Measurements from ENCODE around the gene UROD.
"Not testable (repeated sequence)": the region's sequence is repeated elsewhere in the genome, so short reads cannot be mapped to it uniquely, and the experiment has no call there.

Gene UROD

GRCh38 chr1:45035631-45036301, 23.7 kb downstream of the UROD start:
- in situ Hi-C loops (cut with HindIII; ENCODE audit: low sequenced_read_pairs), result no loop called here

- in situ Hi-C loops (cut with HindIII; ENCODE audit: low sequenced_read_pairs), result no loop called here
Measured at GRCh38 chr1:45037456-45037855, 25.4 kb downstream of the UROD start.

GRCh38 chr1:45038240-45038639, 26.2 kb downstream of the UROD start:
- in situ Hi-C loops (cut with HindIII; ENCODE audit: low sequenced_read_pairs), result no loop called here

- in situ Hi-C loops (cut with HindIII; ENCODE audit: low sequenced_read_pairs), result no loop called here
Measured at GRCh38 chr1:45038661-45039364, 26.8 kb downstream of the UROD start.

GRCh38 chr1:45040297-45040696, 28.2 kb downstream of the UROD start:
- in situ Hi-C loops (cut with HindIII; ENCODE audit: low sequenced_read_pairs), result no loop called here

- in situ Hi-C loops (cut with HindIII; ENCODE audit: low sequenced_read_pairs), result no loop called here
Measured at GRCh38 chr1:45043094-45043493, 31.0 kb downstream of the UROD start.

- in situ Hi-C loops (cut with HindIII; ENCODE audit: low sequenced_read_pairs), result no loop called here
Measured at GRCh38 chr1:45044916-45045315, 32.9 kb downstream of the UROD start.

GRCh38 chr1:45047032-45047431, 35.0 kb downstream of the UROD start:
- in situ Hi-C loops (cut with HindIII; ENCODE audit: low sequenced_read_pairs), result no loop called here

- in situ Hi-C loops (cut with HindIII; ENCODE audit: low sequenced_read_pairs), result no loop called here
Measured at GRCh38 chr1:45051005-45051772, 39.1 kb downstream of the UROD start.

GRCh38 chr1:45057542-45057941, 45.5 kb downstream of the UROD start:
- in situ Hi-C loops (cut with HindIII; ENCODE audit: low sequenced_read_pairs), result no loop called here

- in situ Hi-C loops (cut with HindIII; ENCODE audit: low sequenced_read_pairs), result no loop called here
Measured at GRCh38 chr1:45059829-45060228, 47.8 kb downstream of the UROD start.

GRCh38 chr1:45062463-45062862, 50.4 kb downstream of the UROD start:
- in situ Hi-C loops (cut with HindIII; ENCODE audit: low sequenced_read_pairs), result not testable (repeated sequence)

GRCh38 chr1:45065083-45065482, 53.0 kb downstream of the UROD start:
- in situ Hi-C loops (cut with HindIII; ENCODE audit: low sequenced_read_pairs), result no loop called here
